Measurements from ENCODE around the gene DSCAML1.

- TF ChIP-seq POLR2A (IDR thresholded peaks at IDR 0.05; ENCODE audit: control extremely low read depth in 1 of 2, low read depth in 2 of 2, low read length in 2 of 2) (no peak), JUND (IDR thresholded peaks at IDR 0.05; ENCODE audit: low read length) (no peak)
Observed at GRCh38 chr11:117771841-117772240, 25.2 kb downstream of the DSCAML1 start.

All from H1 (cell line).